Upper lobe of right lung (tissue), 1 donor: ENCODE data around the gene GOLGA8B. TPM values are rescaled to one million over a fixed set of nuclear protein-coding genes. Genes with fewer than 3 reads are reported as not detected.
A peak's percentile ranks its signal among the peaks of the same experiment; 100 is the strongest.
"Not testable (repeated sequence)": the region's sequence is repeated elsewhere in the genome, so short reads cannot be mapped to it uniquely, and the experiment has no call there.

Source experiments
- ATAC-seq: fragments of 200-7000 bp; cut with Tn5 transposase; one replicate; pipeline ENCODE4 v1.9.1; 2020; ENCODE audit warnings: mild to moderate bottlenecking, moderate library complexity
- DNase-seq: peaks from one replicate; pipeline ENCODE4 v3.0.0-alpha.2; 2020
- H3K27ac ChIP-seq: fragments of 200-600 bp; one replicate; pipeline ENCODE4 v1.8.0; 2022
- H3K27me3 ChIP-seq: fragments of 200-600 bp; one replicate; pipeline ENCODE4 v1.8.0; 2022; ENCODE audit warnings: mild to moderate bottlenecking
- H3K36me3 ChIP-seq: fragments of 200-600 bp; one replicate; pipeline ENCODE4 v1.8.0; 2022
- H3K4me1 ChIP-seq: fragments of 200-600 bp; one replicate; pipeline ENCODE4 v1.8.0; 2022
- H3K4me3 ChIP-seq: fragments of 200-600 bp; one replicate; pipeline ENCODE4 v1.8.0; 2022; ENCODE audit warnings: mild to moderate bottlenecking
- H3K9me3 ChIP-seq: fragments of 200-600 bp; one replicate; pipeline ENCODE4 v1.8.0; 2022
- intact Hi-C: fragments of 100-400 bp; cut with DNase I; formaldehyde crosslinking; loops from one replicate; pipeline ENCODE4 v1.11.0; 2022
- total RNA-seq: library from RNA; stranded (reverse); fragmentation: NEBNext Ultra II Directional; extraction: Animal tissue kit (Norgen Biotek cat#: 25700); gene quantifications from one replicate; pipeline ENCODE4 v1.2.1, GENCODE V29; 2021
- donor health status: DM: no; HTN: yes; CAD: no; lungs with severe emphysema.

Gene GOLGA8B
- total RNA-seq, 1 donor from 2014 or later: 56.0 TPM

- intact Hi-C loops, DNase-seq, H3K4me1 ChIP-seq, H3K27me3 ChIP-seq, H3K9me3 ChIP-seq, H3K4me3 ChIP-seq, H3K36me3 ChIP-seq, ATAC-seq, H3K27ac ChIP-seq: not testable (repeated sequence)
These were observed 11.3 kb downstream of the GOLGA8B start for GRCh38 chr15:34572019-34572641.

- H3K36me3 ChIP-seq, H3K27ac ChIP-seq, H3K9me3 ChIP-seq, H3K27me3 ChIP-seq, intact Hi-C loops, DNase-seq, ATAC-seq, H3K4me1 ChIP-seq, H3K4me3 ChIP-seq: not testable (repeated sequence)
These were observed 13.6 kb downstream of the GOLGA8B start for GRCh38 chr15:34569670-34570396.

DNA sequence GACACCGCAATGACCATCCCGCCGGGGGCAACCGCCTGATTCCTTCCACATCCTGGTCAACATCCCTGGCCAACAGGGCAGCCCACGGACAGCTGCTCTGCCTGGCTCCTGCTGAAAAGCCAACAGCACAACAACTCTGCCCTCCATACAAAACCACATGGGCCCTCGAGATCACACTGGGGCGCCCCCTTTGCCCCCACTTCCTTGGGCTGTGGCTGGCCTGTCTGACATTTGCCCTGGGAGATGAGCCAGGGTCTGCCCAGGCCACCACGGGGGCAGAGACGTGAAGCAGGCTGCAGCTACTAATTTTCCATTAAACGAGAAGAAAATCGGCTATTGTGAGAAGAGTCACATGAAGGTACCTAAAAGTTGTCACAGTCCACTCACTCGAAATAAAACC, 16.3 kb downstream of the GOLGA8B start:
- intact Hi-C loops, H3K27ac ChIP-seq, H3K9me3 ChIP-seq, ATAC-seq, H3K4me3 ChIP-seq, DNase-seq, H3K27me3 ChIP-seq, H3K36me3 ChIP-seq, H3K4me1 ChIP-seq: not testable (repeated sequence)

- H3K4me1 ChIP-seq, H3K27me3 ChIP-seq, H3K4me3 ChIP-seq, DNase-seq, H3K9me3 ChIP-seq, H3K27ac ChIP-seq, intact Hi-C loops, H3K36me3 ChIP-seq, ATAC-seq: not testable (repeated sequence)
These were observed 18.7 kb downstream of the GOLGA8B start for GRCh38 chr15:34564711-34565110.

- intact Hi-C loops, H3K36me3 ChIP-seq, H3K27me3 ChIP-seq, H3K9me3 ChIP-seq, DNase-seq, ATAC-seq, H3K4me1 ChIP-seq, H3K27ac ChIP-seq, H3K4me3 ChIP-seq: not testable (repeated sequence)
These were observed 22.6 kb downstream of the GOLGA8B start for GRCh38 chr15:34560814-34561213.

GRCh38 chr15:34559764-34560163, 23.7 kb downstream of the GOLGA8B start:
- ATAC-seq, DNase-seq: not testable (repeated sequence)

DNA sequence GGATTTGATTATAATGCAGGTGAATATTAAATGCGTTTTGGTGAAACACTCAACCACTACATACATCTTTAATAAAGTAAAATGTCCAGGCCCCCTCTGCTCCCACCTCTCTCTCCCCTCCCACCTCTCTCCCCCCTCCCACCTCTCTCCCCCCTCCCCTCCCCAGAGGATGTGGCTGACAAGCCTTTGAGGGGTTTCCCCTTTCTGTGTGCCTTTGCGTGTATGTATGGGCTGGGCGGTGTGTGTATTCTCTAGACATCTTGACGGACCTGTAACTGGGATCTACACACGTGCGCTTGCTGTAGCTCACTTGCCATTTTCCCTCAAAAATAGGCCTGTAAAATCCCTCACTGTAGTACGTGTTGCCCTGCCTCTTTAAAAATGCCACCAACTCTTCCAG, 28.3 kb downstream of the GOLGA8B start:
- ATAC-seq, DNase-seq, H3K4me1 ChIP-seq, H3K36me3 ChIP-seq, H3K4me3 ChIP-seq, H3K27ac ChIP-seq, H3K9me3 ChIP-seq, H3K27me3 ChIP-seq, intact Hi-C loops: not testable (repeated sequence)

More at GRCh38 chr15:34559764-34560163, 23.7 kb downstream of the GOLGA8B start:
- H3K9me3 ChIP-seq, H3K36me3 ChIP-seq, H3K4me1 ChIP-seq, H3K27ac ChIP-seq, H3K4me3 ChIP-seq, H3K27me3 ChIP-seq, intact Hi-C loops: not testable (repeated sequence)

- H3K27ac ChIP-seq, H3K36me3 ChIP-seq, ATAC-seq, H3K27me3 ChIP-seq, H3K9me3 ChIP-seq, intact Hi-C loops, H3K4me3 ChIP-seq, H3K4me1 ChIP-seq, DNase-seq: not testable (repeated sequence)
These were observed 28.7 kb downstream of the GOLGA8B start for GRCh38 chr15:34554716-34555115.

- intact Hi-C loops, H3K9me3 ChIP-seq, H3K27ac ChIP-seq, H3K27me3 ChIP-seq, H3K4me1 ChIP-seq, H3K4me3 ChIP-seq, DNase-seq, H3K36me3 ChIP-seq: not testable (repeated sequence)
- ATAC-seq: peak; percentile 60
These were observed 29.3 kb downstream of the GOLGA8B start for GRCh38 chr15:34554126-34554525.

DNA sequence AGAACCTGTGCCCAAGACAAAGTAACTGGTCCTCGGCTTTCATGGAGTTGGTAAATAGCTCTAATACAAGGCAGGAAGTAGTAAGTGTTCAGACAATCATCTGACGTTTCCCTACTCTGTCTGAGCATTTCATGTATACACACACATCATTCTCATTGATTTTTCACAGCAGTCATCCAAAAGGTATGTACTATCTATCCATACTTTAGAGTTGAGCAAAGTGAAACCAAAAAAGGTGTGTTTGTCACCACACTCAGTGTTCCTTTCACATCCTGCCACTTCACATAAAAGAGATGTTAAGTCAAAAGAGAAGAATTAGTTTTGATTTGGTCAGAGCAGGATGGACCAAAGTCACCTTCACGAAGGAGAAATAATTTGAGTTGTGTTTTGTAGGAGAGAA, 33.3 kb downstream of the GOLGA8B start:
- H3K27ac ChIP-seq, ATAC-seq, H3K27me3 ChIP-seq, H3K4me1 ChIP-seq, H3K9me3 ChIP-seq, H3K4me3 ChIP-seq, H3K36me3 ChIP-seq, DNase-seq, intact Hi-C loops: not testable (repeated sequence)

DNA sequence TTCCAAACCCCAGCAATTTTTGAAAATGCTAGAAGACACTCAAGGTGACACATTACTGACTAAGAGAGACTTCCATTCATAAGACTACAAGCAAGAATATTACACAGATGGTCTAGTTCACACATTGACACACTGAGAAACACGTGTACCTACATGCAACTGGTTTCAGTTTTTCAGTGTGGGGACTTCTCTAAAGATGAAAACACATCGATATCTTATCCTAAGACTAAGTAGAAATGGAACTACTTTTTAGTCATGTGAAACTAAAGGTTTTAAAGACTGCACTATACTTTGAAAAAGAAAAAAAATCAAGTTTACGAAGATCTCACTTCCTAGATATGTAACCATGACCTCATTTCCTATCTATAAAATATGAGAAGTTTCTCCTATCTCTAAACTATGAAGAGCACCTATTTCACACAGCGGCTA, 34.1 kb downstream of the GOLGA8B start:
- DNase-seq, H3K27me3 ChIP-seq, H3K36me3 ChIP-seq, ATAC-seq, H3K9me3 ChIP-seq, intact Hi-C loops, H3K27ac ChIP-seq, H3K4me3 ChIP-seq, H3K4me1 ChIP-seq: not testable (repeated sequence)

DNA sequence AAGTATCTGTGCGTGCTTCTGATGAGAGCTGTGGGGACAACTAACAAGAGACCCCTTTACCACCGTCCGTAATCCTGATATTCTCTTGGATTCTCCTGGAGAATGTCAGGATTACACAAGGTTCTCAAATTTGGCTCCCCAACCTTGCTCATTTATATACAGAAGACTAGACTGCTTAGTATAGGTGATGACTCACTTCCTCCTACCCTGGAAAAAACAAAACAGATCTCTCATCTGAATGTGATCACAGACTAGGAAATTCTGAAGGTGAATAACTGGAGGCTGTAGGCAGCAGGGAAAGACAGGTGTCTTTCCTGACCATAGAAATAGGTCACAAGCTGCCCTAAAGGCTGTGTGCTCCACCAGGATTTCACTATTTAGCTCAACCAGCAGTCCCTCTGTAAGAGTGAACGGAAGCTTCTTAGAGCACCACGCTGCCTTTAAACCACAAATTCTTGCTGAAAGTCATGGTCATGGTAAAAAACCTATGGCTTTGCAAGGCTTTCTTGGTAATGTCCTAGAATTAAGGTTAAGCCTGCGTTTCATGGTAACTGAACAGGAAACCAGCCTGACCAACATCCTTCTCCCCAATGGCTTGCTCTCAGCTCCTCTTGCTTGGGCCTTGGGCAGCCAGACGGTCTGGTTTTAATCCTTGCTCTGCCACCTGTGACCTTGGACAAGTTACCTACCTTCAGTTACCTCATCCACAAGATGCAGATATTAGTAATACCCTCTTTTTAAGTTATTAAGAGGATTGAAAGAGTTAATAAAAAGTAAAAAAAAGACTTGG, 39.4 kb downstream of the GOLGA8B start:
- H3K4me3 ChIP-seq, H3K4me1 ChIP-seq, H3K9me3 ChIP-seq, intact Hi-C loops, DNase-seq, ATAC-seq, H3K36me3 ChIP-seq, H3K27me3 ChIP-seq, H3K27ac ChIP-seq: not testable (repeated sequence)

DNA sequence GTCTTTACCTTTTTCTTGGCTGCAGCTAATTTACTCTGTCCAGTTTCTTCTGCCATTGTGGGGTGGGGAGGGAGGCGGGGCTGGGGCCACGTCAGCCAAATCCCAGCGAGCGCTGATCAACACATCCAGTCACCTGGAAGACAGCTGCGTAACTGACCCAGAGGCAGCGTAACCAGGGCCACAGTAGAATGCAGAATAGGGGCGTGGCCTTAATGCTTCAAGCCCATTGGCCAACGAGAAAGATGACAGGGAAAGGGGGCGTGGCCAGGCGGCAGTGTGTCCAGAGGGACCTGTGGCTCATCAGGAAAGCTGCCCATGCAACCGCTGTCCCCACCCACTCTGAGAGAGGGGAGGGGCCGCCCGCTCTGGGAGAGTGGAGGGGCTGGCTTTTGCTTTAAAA, 47.6 kb downstream of the GOLGA8B start:
- H3K27me3 ChIP-seq, intact Hi-C loops, ATAC-seq, DNase-seq, H3K36me3 ChIP-seq, H3K9me3 ChIP-seq, H3K4me1 ChIP-seq, H3K27ac ChIP-seq, H3K4me3 ChIP-seq: not testable (repeated sequence)
